Measurements from ENCODE around the gene ANKRD23.
"Not testable (repeated sequence)": the region's sequence is repeated elsewhere in the genome, so short reads cannot be mapped to it uniquely, and the experiment has no call there.

ANKRD23 gene

GRCh38 chr2:96864343-96865091 lies 20.7 kb upstream of the ANKRD23 start:
- no peak for DNase-seq

- no peak for DNase-seq
Observed at GRCh38 chr2:96863575-96864342, 19.9 kb upstream of the ANKRD23 start.

- not testable (repeated sequence) for DNase-seq
Observed at GRCh38 chr2:96863056-96863455, 19.2 kb upstream of the ANKRD23 start.

GRCh38 chr2:96861074-96861473 lies 17.3 kb upstream of the ANKRD23 start:
- no peak for DNase-seq

GRCh38 chr2:96860065-96861029 lies 16.5 kb upstream of the ANKRD23 start:
- DNase-seq, result peak in 4 of 56 donors; percentile 13 to 43 (median 25)

- no peak for DNase-seq
Observed at GRCh38 chr2:96859681-96860064, 15.9 kb upstream of the ANKRD23 start.

- DNase-seq, result peak in 13 of 56 donors; percentile 19 to 69 (median 37)
Observed at GRCh38 chr2:96859099-96859649, 15.4 kb upstream of the ANKRD23 start.

GRCh38 chr2:96857667-96858372 lies 14.0 kb upstream of the ANKRD23 start, which contains the start of gene ANKRD39:
TSS of gene ANKRD39 (minus strand) at chr2:96858016. CDS start at chr2:96857987, 29 bp downstream.
- DNase-seq, result peak; percentile 41 to 99 (median 95)

- DNase-seq, result peak in 16 of 56 donors; percentile 29 to 75 (median 50)
Observed at GRCh38 chr2:96856776-96857666, 13.2 kb upstream of the ANKRD23 start.

GRCh38 chr2:96853321-96853720 lies 9.5 kb upstream of the ANKRD23 start:
- DNase-seq, result no peak

- DNase-seq, result no peak
Observed at GRCh38 chr2:96852667-96853066, 8.8 kb upstream of the ANKRD23 start.

GRCh38 chr2:96848264-96848663 lies 4.4 kb upstream of the ANKRD23 start:
- DNase-seq, result no peak

- no peak for DNase-seq
Observed at GRCh38 chr2:96847586-96847985, 3.8 kb upstream of the ANKRD23 start.

- no peak for DNase-seq
Observed at GRCh38 chr2:96846825-96847224, 3.0 kb upstream of the ANKRD23 start.

- DNase-seq, result no peak
Observed at GRCh38 chr2:96844405-96844808, 586 bp upstream of the ANKRD23 start.

- no peak for DNase-seq
Observed at GRCh38 chr2:96842600-96842999, 1.2 kb downstream of the ANKRD23 start.

GRCh38 chr2:96841701-96842495 lies 1.9 kb downstream of the ANKRD23 start:
- no peak for DNase-seq

Data from nucleus accumbens (tissue), 56 donors.